Measurements from ENCODE around the gene MYEOV. TPM values are rescaled to one million over a fixed set of nuclear protein-coding genes. Genes with fewer than 3 reads are reported as not detected.

MYEOV gene
- total and polyA plus RNA-seq, 4 experiments from 2014 or later = not detected

DNA sequence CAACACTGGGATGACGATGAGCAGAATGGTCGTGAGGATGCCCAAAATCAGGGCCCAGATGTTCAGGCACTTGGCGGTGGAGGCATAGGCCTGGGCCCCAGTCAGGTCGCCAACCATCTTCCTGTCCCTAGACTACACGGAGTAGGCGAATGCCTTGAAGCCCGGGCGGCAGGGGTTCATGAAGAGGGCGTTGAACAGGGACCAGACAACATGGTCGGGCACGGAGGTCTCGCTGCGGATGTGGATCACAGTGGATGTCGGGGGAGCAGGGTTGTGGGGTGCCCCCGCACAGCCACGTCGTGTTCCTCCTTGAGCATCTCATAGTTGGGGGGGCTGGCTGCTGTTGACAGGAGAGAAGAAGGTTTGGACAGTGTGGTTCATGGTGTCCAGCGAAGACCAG, 9.5 kb downstream of the MYEOV start:
- H3K9me3 ChIP-seq (ENCODE audit: control insufficient read depth in 1 of 2, low read length in 2 of 2) = no peaks in the 10 kb centered on the region
- Mint-ChIP-seq H3K27me3 (no peaks in the 10 kb centered on the region), H3K27ac (no peak overlapping the region), H3K9me3 (peaks cover 0 to 2% (median 0%) of the 10 kb centered on the region in 8 donors), H3K4me1 (peaks cover 10 to 38% (median 21%) of the 10 kb centered on the region in 4 donors), H3K36me3 (no peaks in the 10 kb centered on the region), H3K4me3 (no peak overlapping the region)
- ChIA-PET CTCF (ENCODE audit: partially characterized antibody) (no interaction called here), POLR2A (ENCODE audit: partially characterized antibody) (no interaction called here)
- H3K36me3 ChIP-seq (ENCODE audit: insufficient read depth, low read length) = no peaks in the 10 kb centered on the region
- H3K27me3 ChIP-seq (ENCODE audit: insufficient read depth, low read length) = no peaks in the 10 kb centered on the region
- no peak overlapping the region for H3K4me3 ChIP-seq (ENCODE audit: low read length in 2 of 2)
- peaks cover 16% of the 10 kb centered on the region for H3K4me1 ChIP-seq (ENCODE audit: insufficient read depth, low read length)
- DNase-seq = no peak
- intact Hi-C loops (cut with micrococcal nuclease) = no loop called here
- no peak overlapping the region for H3K27ac ChIP-seq (ENCODE audit: low read depth, low read length)

DNA sequence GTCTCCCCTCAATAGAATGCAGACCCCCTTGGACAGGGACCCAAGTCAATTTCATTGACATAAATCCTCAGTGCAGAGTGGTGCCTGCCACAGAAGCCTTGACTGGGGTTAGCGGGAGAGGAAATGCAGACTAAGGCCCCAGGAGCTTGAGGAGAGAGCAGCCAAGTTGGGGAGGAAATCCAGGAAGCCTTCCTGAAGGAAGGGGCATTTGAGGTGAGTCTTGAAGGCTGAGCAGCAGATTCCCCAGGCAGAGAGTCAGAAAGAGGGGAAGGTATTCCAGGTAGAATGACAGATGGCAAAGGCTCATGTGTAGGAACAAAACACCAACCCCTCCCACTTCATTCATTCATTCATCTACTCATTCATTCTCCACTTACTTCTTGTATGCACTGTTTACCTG, 10.3 kb downstream of the MYEOV start:
- H3K36me3 Mint-ChIP-seq = no peaks in the 10 kb centered on the region
- Histone ChIP-seq H3K36me3 (ENCODE audit: insufficient read depth, low read length) (no peaks in the 10 kb centered on the region), H3K9me3 (ENCODE audit: control insufficient read depth in 1 of 2, low read length in 2 of 2) (no peaks in the 10 kb centered on the region), H3K27me3 (ENCODE audit: insufficient read depth, low read length) (no peaks in the 10 kb centered on the region), H3K27ac (ENCODE audit: low read depth, low read length) (no peak overlapping the region), H3K4me1 (ENCODE audit: insufficient read depth, low read length) (peaks cover 7% of the 10 kb centered on the region), H3K4me3 (ENCODE audit: low read length in 2 of 2) (no peak overlapping the region)
- H3K27me3 Mint-ChIP-seq = no peaks in the 10 kb centered on the region
- H3K9me3 Mint-ChIP-seq = peaks cover 0 to 2% (median 0%) of the 10 kb centered on the region in 8 donors
- no peak for DNase-seq
- H3K4me1 Mint-ChIP-seq = peaks cover 8 to 34% (median 18%) of the 10 kb centered on the region in 4 donors
- CTCF ChIA-PET (ENCODE audit: partially characterized antibody) = no interaction called here
- POLR2A ChIA-PET (ENCODE audit: partially characterized antibody) = no interaction called here
- H3K4me3 Mint-ChIP-seq = no peak overlapping the region
- peak overlapping the region in 1 of 7 donors; percentile 47 for H3K27ac Mint-ChIP-seq
- intact Hi-C loops (cut with micrococcal nuclease) = no loop called here

- no peaks in the 10 kb centered on the region for H3K36me3 ChIP-seq (ENCODE audit: insufficient read depth, low read length)
- H3K27me3 Mint-ChIP-seq = no peaks in the 10 kb centered on the region
- DNase-seq = no peak
- H3K27ac Mint-ChIP-seq = no peak overlapping the region
- H3K4me1 ChIP-seq (ENCODE audit: insufficient read depth, low read length) = peaks cover 4% of the 10 kb centered on the region
- H3K4me1 Mint-ChIP-seq = peaks cover 8 to 31% (median 19%) of the 10 kb centered on the region in 4 donors
- H3K4me3 Mint-ChIP-seq = no peak overlapping the region
- intact Hi-C loops (cut with micrococcal nuclease) = no loop called here
- POLR2A ChIA-PET (ENCODE audit: partially characterized antibody) = no interaction called here
- no peak overlapping the region for H3K27ac ChIP-seq (ENCODE audit: low read depth, low read length)
- H3K36me3 Mint-ChIP-seq = no peaks in the 10 kb centered on the region
- H3K9me3 Mint-ChIP-seq = peaks cover 0 to 2% (median 0%) of the 10 kb centered on the region in 8 donors
- no peaks in the 10 kb centered on the region for H3K27me3 ChIP-seq (ENCODE audit: insufficient read depth, low read length)
- H3K9me3 ChIP-seq (ENCODE audit: control insufficient read depth in 1 of 2, low read length in 2 of 2) = no peaks in the 10 kb centered on the region
- CTCF ChIA-PET (ENCODE audit: partially characterized antibody) = no interaction called here
- no peak overlapping the region for H3K4me3 ChIP-seq (ENCODE audit: low read length in 2 of 2)
Measured at GRCh38 chr11:69304686-69305085, 10.7 kb downstream of the MYEOV start.

DNA sequence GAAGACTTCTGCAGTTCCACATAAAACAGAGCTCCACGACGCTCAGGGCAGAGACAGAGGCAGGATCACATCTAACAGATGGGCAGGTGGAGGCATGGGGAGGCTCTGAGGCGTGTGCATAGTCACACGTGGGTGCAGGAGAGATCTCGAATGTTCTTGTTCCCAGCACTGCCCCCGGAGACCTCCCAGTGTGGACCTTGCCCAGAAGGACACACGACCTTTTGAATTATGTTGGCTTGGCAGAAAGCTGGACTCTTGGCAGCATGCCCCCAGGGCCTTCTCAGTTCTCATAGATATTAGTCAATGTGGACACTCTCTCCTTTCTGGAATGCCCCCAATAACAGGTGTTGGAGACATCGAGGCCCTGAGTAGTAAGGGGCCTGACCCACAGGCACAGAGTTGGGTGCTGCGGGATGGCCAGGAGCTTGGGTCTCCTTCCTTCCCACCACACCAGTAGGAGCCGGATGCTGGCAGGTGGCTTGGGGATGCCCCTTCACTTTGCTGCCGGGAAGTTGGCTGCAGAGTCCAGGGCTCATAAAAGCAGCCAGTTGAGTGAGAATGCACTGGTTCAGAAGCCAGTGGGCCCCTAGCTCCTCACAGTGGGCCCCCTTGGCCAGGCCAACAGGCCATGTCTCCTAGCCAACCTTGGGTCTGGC, 12.1 kb downstream of the MYEOV start:
- no peak overlapping the region for H3K27ac ChIP-seq (ENCODE audit: low read depth, low read length)
- no peak for DNase-seq
- CTCF ChIA-PET (ENCODE audit: partially characterized antibody) = interaction anchor here (1.1 to 1.5 kb wide), 2 partner anchors 13 kb away, joined by 3 to 7 read pairs; no protein-coding TSS in a partner anchor

GRCh38 chr11:69306821-69307220, 12.9 kb downstream of the MYEOV start:
- Histone ChIP-seq H3K36me3 (ENCODE audit: insufficient read depth, low read length) (no peaks in the 10 kb centered on the region), H3K27me3 (ENCODE audit: insufficient read depth, low read length) (no peaks in the 10 kb centered on the region), H3K9me3 (ENCODE audit: control insufficient read depth in 1 of 2, low read length in 2 of 2) (no peaks in the 10 kb centered on the region), H3K4me1 (ENCODE audit: insufficient read depth, low read length) (peaks cover 20% of the 10 kb centered on the region), H3K27ac (ENCODE audit: low read depth, low read length) (no peak overlapping the region), H3K4me3 (ENCODE audit: low read length in 2 of 2) (no peak overlapping the region)
- no peak for DNase-seq
- intact Hi-C loops (cut with micrococcal nuclease) = no loop called here
- Mint-ChIP-seq H3K9me3 (peaks cover 0 to 2% (median 0%) of the 10 kb centered on the region in 8 donors), H3K4me1 (peaks cover 16 to 39% (median 28%) of the 10 kb centered on the region in 4 donors), H3K27me3 (no peaks in the 10 kb centered on the region), H3K27ac (no peak overlapping the region), H3K4me3 (no peak overlapping the region), H3K36me3 (no peaks in the 10 kb centered on the region)
- POLR2A ChIA-PET (ENCODE audit: partially characterized antibody) = interaction anchor here (0.6 kb wide), 1 partner anchor 34 kb away, joined by 3 read pairs; no protein-coding TSS in a partner anchor
- CTCF ChIA-PET (ENCODE audit: partially characterized antibody) = no interaction called here

More for the DNA sequence above, 12.1 kb downstream of the MYEOV start:
- no peaks in the 10 kb centered on the region for H3K27me3 ChIP-seq (ENCODE audit: insufficient read depth, low read length)
- intact Hi-C loops (cut with micrococcal nuclease) = no loop called here
- H3K36me3 ChIP-seq (ENCODE audit: insufficient read depth, low read length) = no peaks in the 10 kb centered on the region
- H3K9me3 ChIP-seq (ENCODE audit: control insufficient read depth in 1 of 2, low read length in 2 of 2) = no peaks in the 10 kb centered on the region
- Mint-ChIP-seq H3K27ac (no peak overlapping the region), H3K4me3 (no peak overlapping the region), H3K4me1 (peaks cover 8 to 33% (median 22%) of the 10 kb centered on the region in 4 donors), H3K27me3 (no peaks in the 10 kb centered on the region), H3K9me3 (peaks cover 0 to 2% (median 0%) of the 10 kb centered on the region in 8 donors), H3K36me3 (no peaks in the 10 kb centered on the region)
- H3K4me3 ChIP-seq (ENCODE audit: low read length in 2 of 2) = no peak overlapping the region
- H3K4me1 ChIP-seq (ENCODE audit: insufficient read depth, low read length) = peaks cover 12% of the 10 kb centered on the region
- POLR2A ChIA-PET (ENCODE audit: partially characterized antibody) = no interaction called here

- no peak overlapping the region for H3K4me3 ChIP-seq (ENCODE audit: low read length in 2 of 2)
- intact Hi-C loops (cut with micrococcal nuclease) = no loop called here
- Mint-ChIP-seq H3K27ac (peak overlapping the region in 1 of 7 donors; percentile 31), H3K9me3 (peaks cover 0 to 2% (median 0%) of the 10 kb centered on the region in 8 donors), H3K4me1 (peaks cover 22 to 45% (median 33%) of the 10 kb centered on the region in 4 donors), H3K4me3 (no peak overlapping the region), H3K36me3 (no peaks in the 10 kb centered on the region), H3K27me3 (no peaks in the 10 kb centered on the region)
- peaks cover 25% of the 10 kb centered on the region for H3K4me1 ChIP-seq (ENCODE audit: insufficient read depth, low read length)
- ChIA-PET CTCF (ENCODE audit: partially characterized antibody) (interaction anchor here (0.8 kb wide), 1 partner anchor 11 kb away, joined by 3 read pairs; no protein-coding TSS in a partner anchor), POLR2A (ENCODE audit: partially characterized antibody) (interaction anchor here (0.6 to 2.9 kb wide), 2 partner anchors 9 to 33 kb away, joined by 3 to 11 read pairs; no protein-coding TSS in a partner anchor)
- DNase-seq = peak in 1 of 5 donors; percentile 19
- no peaks in the 10 kb centered on the region for H3K27me3 ChIP-seq (ENCODE audit: insufficient read depth, low read length)
- no peaks in the 10 kb centered on the region for H3K9me3 ChIP-seq (ENCODE audit: control insufficient read depth in 1 of 2, low read length in 2 of 2)
- H3K36me3 ChIP-seq (ENCODE audit: insufficient read depth, low read length) = no peaks in the 10 kb centered on the region
- H3K27ac ChIP-seq (ENCODE audit: low read depth, low read length) = no peak overlapping the region
Measured at GRCh38 chr11:69307421-69307820, 13.5 kb downstream of the MYEOV start.

- Histone ChIP-seq H3K27me3 (ENCODE audit: insufficient read depth, low read length) (no peaks in the 10 kb centered on the region), H3K4me1 (ENCODE audit: insufficient read depth, low read length) (peaks cover 31% of the 10 kb centered on the region), H3K27ac (ENCODE audit: low read depth, low read length) (no peak overlapping the region), H3K4me3 (ENCODE audit: low read length in 2 of 2) (no peak overlapping the region), H3K36me3 (ENCODE audit: insufficient read depth, low read length) (no peaks in the 10 kb centered on the region), H3K9me3 (ENCODE audit: control insufficient read depth in 1 of 2, low read length in 2 of 2) (no peaks in the 10 kb centered on the region)
- intact Hi-C loops (cut with micrococcal nuclease) = no loop called here
- ChIA-PET POLR2A (ENCODE audit: partially characterized antibody) (interaction anchor here (2.9 kb wide), 1 partner anchor 10 kb away, joined by 11 read pairs; no protein-coding TSS in a partner anchor), CTCF (ENCODE audit: partially characterized antibody) (interaction anchor here (0.8 kb wide), 1 partner anchor 11 kb away, joined by 3 read pairs; no protein-coding TSS in a partner anchor)
- H3K4me1 Mint-ChIP-seq = peaks cover 23 to 49% (median 36%) of the 10 kb centered on the region in 4 donors
- no peak overlapping the region for H3K4me3 Mint-ChIP-seq
- H3K27ac Mint-ChIP-seq = peak overlapping the region in 3 of 7 donors; percentile 46 to 77 (median 73)
- H3K9me3 Mint-ChIP-seq = peaks cover 0 to 2% (median 0%) of the 10 kb centered on the region in 8 donors
- no peaks in the 10 kb centered on the region for H3K27me3 Mint-ChIP-seq
- no peaks in the 10 kb centered on the region for H3K36me3 Mint-ChIP-seq
- DNase-seq = peak in 1 of 5 donors; percentile 27
Measured at GRCh38 chr11:69307871-69308431, 14.0 kb downstream of the MYEOV start.
